K562 (cell line): ENCODE results near the gene CCDC87. TPM values are rescaled to one million over a fixed set of nuclear protein-coding genes. Genes with fewer than 3 reads are reported as not detected.

ENCODE experiments used
- ARHGAP35 ChIP-seq: fragments of 450-650 bp; IDR thresholded peaks from 2 replicates; pipeline ENCODE4 v1.6.1; 2018; ENCODE audit not compliant: partially characterized antibody
- BACH1 ChIP-seq: fragments of 200-800 bp; sonication (Bioruptor generic); IDR thresholded peaks from 2 replicates; pipeline ENCODE4 v1.6.1; 2016; ENCODE audit warnings: missing genetic modification characterization, missing compliant biosample characterization
- BCL6 ChIP-seq: fragments of 250-450 bp; sonication (Bioruptor Pico); IDR thresholded peaks from 2 replicates; pipeline ENCODE4 v1.4.0; 2020
- CBX8 ChIP-seq: fragments of 200-600 bp; sonication (generic); IDR thresholded peaks from 2 replicates; pipeline ENCODE4 v1.6.1; 2012; ENCODE audit warnings: borderline replicate concordance, mixed run types, low read depth, mild to moderate bottlenecking, moderate library complexity, mixed read lengths, low read length, control low read depth, inconsistent platforms; ENCODE audit not compliant: poor library complexity, severe bottlenecking; ENCODE audit errors: extremely low read depth
- GATAD2B ChIP-seq: fragments of 450-650 bp; IDR thresholded peaks from 2 replicates; pipeline ENCODE4 v1.6.1; 2017; ENCODE audit warnings: mild to moderate bottlenecking, borderline replicate concordance
- HDAC6 ChIP-seq: IDR thresholded peaks from 2 replicates; pipeline ENCODE4 v1.6.1; 2012; ENCODE audit warnings: low read depth, mild to moderate bottlenecking, control low read depth, inconsistent platforms, low read length, moderate library complexity
- KAT7 ChIP-seq: sonication (generic); formaldehyde crosslinking; IDR thresholded peaks from 2 replicates; pipeline ENCODE4 v1.8.0; 2022; ENCODE audit warnings: missing genetic modification reagents, mild to moderate bottlenecking, borderline replicate concordance
- MEF2D ChIP-seq: conservative IDR thresholded peaks from 2 replicates; pipeline ENCODE4 v1.6.1; 2016; ENCODE audit warnings: low read depth, missing genetic modification characterization, missing compliant biosample characterization
- RFX7 ChIP-seq: fragments of 250-450 bp; sonication (Bioruptor Pico); IDR thresholded peaks from 2 replicates; pipeline ENCODE4 v1.5.1; 2021; ENCODE audit warnings: mild to moderate bottlenecking
- SP2 ChIP-seq: IDR thresholded peaks from 2 replicates; pipeline ENCODE4 v1.6.1; 2011; ENCODE audit warnings: mild to moderate bottlenecking, low read depth, low read length, moderate library complexity; ENCODE audit not compliant: poor library complexity, severe bottlenecking; ENCODE audit errors: extremely low read depth
- STAT6 ChIP-seq: sonication (generic); formaldehyde crosslinking; IDR thresholded peaks from 2 replicates; pipeline ENCODE4 v1.8.1; 2023; ENCODE audit warnings: mild to moderate bottlenecking, missing genetic modification reagents
- TAL1 ChIP-seq: fragments of 450-650 bp; IDR thresholded peaks from 2 replicates; pipeline ENCODE4 v1.6.1; 2016; ENCODE audit warnings: mild to moderate bottlenecking
- TCF7 ChIP-seq: sonication (generic); IDR thresholded peaks from 2 replicates; pipeline ENCODE4 v1.6.1; 2016; ENCODE audit warnings: antibody characterized with exemption, borderline replicate concordance
- THRAP3 ChIP-seq: fragments of 450-650 bp; IDR thresholded peaks from 2 replicates; pipeline ENCODE4 v1.6.1; 2016; ENCODE audit warnings: mild to moderate bottlenecking, inconsistent platforms, borderline replicate concordance
- THRB ChIP-seq: fragments of 450-650 bp; formaldehyde crosslinking; conservative IDR thresholded peaks from 2 replicates; pipeline ENCODE4 v1.4.0; 2022; ENCODE audit warnings: mild to moderate bottlenecking, missing genetic modification characterization
- ZFPM2 ChIP-seq: fragments of 250-450 bp; sonication (Bioruptor Pico); IDR thresholded peaks from 2 replicates; pipeline ENCODE4 v1.5.1; 2022; ENCODE audit warnings: mild to moderate bottlenecking
- ZMIZ1 ChIP-seq, 2 experiments: fragments of 150-350 bp in 1 of 2; IDR thresholded peaks; 2 replicates each; pipeline ENCODE4 v1.6.1; 2012 to 2016; ENCODE audit warnings: low read depth in 2 of 2, low read length in 2 of 2, mild to moderate bottlenecking in 1 of 2, moderate library complexity in 1 of 2
- ZNF232 ChIP-seq: sonication (generic); formaldehyde crosslinking; IDR thresholded peaks from 2 replicates; pipeline ENCODE4 v1.8.0; 2022; ENCODE audit warnings: mild to moderate bottlenecking, missing genetic modification reagents
- ZNF511 ChIP-seq: sonication (generic); formaldehyde crosslinking; IDR thresholded peaks from 2 replicates; pipeline ENCODE4 v1.8.0; 2022; ENCODE audit warnings: mild to moderate bottlenecking, missing genetic modification reagents
- ZNF668 ChIP-seq: fragments of 250-450 bp; sonication (Bioruptor Pico); IDR thresholded peaks from 2 replicates; pipeline ENCODE4 v1.8.0; 2022; ENCODE audit warnings: mild to moderate bottlenecking, inconsistent platforms
- polyA plus RNA-seq, 8 experiments: library from polyadenylated mRNA; depleted of rRNA in 4 of 8; stranded (reverse) in 5 of 8; unstranded in 3 of 8; fragments of >200 nt; fragmentation: Nextera tagmentation in 2 of 8; fragmentation: Illumina TruSeq in 1 of 8; extraction: Ambion mirVana in 2 of 8; extraction: Trizol in 1 of 8; gene quantifications; 2 replicates each; pipeline versions ENCODE4 v1.2.1 to v1.2.3, GENCODE V29; 2011 to 2014; ENCODE audit warnings: inconsistent platforms in 1 of 8, missing spikeins in 1 of 8
- total RNA-seq, 7 experiments: library from RNA; depleted of rRNA in 6 of 7; stranded (reverse); fragments of >200 nt in 6 of 7; fragmentation: Illumina TruSeq in 2 of 7; extraction: Trizol in 2 of 7; gene quantifications; 2 replicates each; pipeline versions ENCODE4 v1.2.1 to v1.2.3, GENCODE V29; 2011 to 2021; ENCODE audit warnings: low replicate concordance in 1 of 7

CCDC87 gene
- total and polyA plus RNA-seq, 9 of the 15 experiments (the other 6 are each of a cell fraction or from before 2014, with no cell fraction given), result 0.03 to 0.44 (median 0.15) TPM; not detected in 1

- TF ChIP-seq KAT7 (CRISPR knock-in tag) (no peak), ZFPM2 (CRISPR knock-in tag) (no peak), TAL1 (no peak), ZMIZ1 (IDR thresholded peaks at IDR 0.05; ENCODE audit: low read depth in 2 of 2, low read length in 2 of 2) (no peak), BACH1 (tag) (no peak), ARHGAP35 (no peak), TCF7 (no peak), CBX8 (no peak), GATAD2B (no peak), ZNF511 (CRISPR knock-in tag) (peak; percentile 74; the same call in 1 of the 2 replicates), MEF2D (tag) (no peak), SP2 (no peak), BCL6 (CRISPR knock-in tag) (no peak), ZNF232 (CRISPR knock-in tag) (peak; percentile 82; the same call in 1 of the 2 replicates), RFX7 (no peak), THRB (CRISPR knock-in tag) (no peak), ZNF668 (CRISPR knock-in tag) (no peak), STAT6 (CRISPR knock-in tag) (no peak), THRAP3 (no peak), HDAC6 (no peak)
Observed at GRCh38 chr11:66559142-66559865, 33.6 kb downstream of the CCDC87 start (continued).
